K562 (cell line): ENCODE data around the gene CIP2A. TPM values are rescaled to one million over a fixed set of nuclear protein-coding genes. Genes with fewer than 3 reads are reported as not detected.
A peak's percentile ranks its signal among the peaks of the same experiment; 100 is the strongest.

ENCODE experiments used
- CBX1 ChIP-seq: sonication (generic); IDR thresholded peaks from 2 replicates; pipeline ENCODE4 v1.6.1; 2016; ENCODE audit warnings: antibody characterized with exemption, low read depth, mild to moderate bottlenecking
- DACH1 ChIP-seq: fragments of 450-650 bp; IDR thresholded peaks from 2 replicates; pipeline ENCODE4 v1.6.1; 2018; ENCODE audit not compliant: partially characterized antibody
- DPF2 ChIP-seq: fragments of 450-650 bp; IDR thresholded peaks from 2 replicates; pipeline ENCODE4 v1.6.1; 2016
- EP300 ChIP-seq: IDR thresholded peaks from 2 replicates; pipeline ENCODE4 v1.6.1; 2012; ENCODE audit warnings: low read length, improper control_type of control experiment
- GATAD2A ChIP-seq: fragments of 450-650 bp; IDR thresholded peaks from 2 replicates; pipeline ENCODE4 v1.6.1; 2017
- HDAC2 ChIP-seq: fragments of 450-650 bp; IDR thresholded peaks from 2 replicates; pipeline ENCODE4 v1.6.1; 2016; ENCODE audit warnings: mild to moderate bottlenecking
- IFI16 ChIP-seq: fragments of 250-450 bp; sonication (Bioruptor Pico); IDR thresholded peaks from 2 replicates; pipeline ENCODE4 v2.1.2; 2022; ENCODE audit warnings: mild to moderate bottlenecking, inconsistent platforms
- KLF6 ChIP-seq: fragments of 250-450 bp; sonication (Bioruptor Pico); IDR thresholded peaks from 2 replicates; pipeline ENCODE4 v1.4.0; 2020; ENCODE audit warnings: mild to moderate bottlenecking, moderate library complexity, borderline replicate concordance
- MAFF ChIP-seq: IDR thresholded peaks from 2 replicates; pipeline ENCODE4 v1.6.1; 2012; ENCODE audit warnings: low read length, improper control_type of control experiment
- MECOM ChIP-seq: fragments of 250-450 bp; sonication (Bioruptor Pico); IDR thresholded peaks from 2 replicates; pipeline ENCODE4 v1.8.0; 2022; ENCODE audit warnings: inconsistent platforms
- SP1 ChIP-seq: sonication (generic); formaldehyde crosslinking; IDR thresholded peaks from 2 replicates; pipeline ENCODE4 v1.8.1; 2022; ENCODE audit warnings: mild to moderate bottlenecking, missing genetic modification reagents
- TAF15 ChIP-seq: fragments of 200-400 bp; formaldehyde crosslinking; IDR thresholded peaks from 2 replicates; pipeline ENCODE4 v1.6.1; 2017; ENCODE audit warnings: mild to moderate bottlenecking, low read depth, low read length, moderate library complexity
- ZBTB26 ChIP-seq: fragments of 450-650 bp; formaldehyde crosslinking; IDR thresholded peaks from 2 replicates; pipeline ENCODE4 v1.4.0; 2022; ENCODE audit warnings: missing genetic modification characterization
- ZBTB40 ChIP-seq, 2 experiments: fragments of 450-650 bp in 1 of 2; sonication (generic) in 1 of 2; formaldehyde crosslinking in 1 of 2; IDR thresholded peaks; 2 replicates each; pipeline versions ENCODE4 v1.7.1 to v1.9.0; 2016 to 2022; ENCODE audit warnings: inconsistent platforms in 1 of 2, mild to moderate bottlenecking in 1 of 2, missing genetic modification reagents in 1 of 2
- ZNF324 ChIP-seq: fragments of 250-450 bp; sonication (Bioruptor Pico); IDR thresholded peaks from 2 replicates; pipeline ENCODE4 v1.4.0; 2020; ENCODE audit warnings: mild to moderate bottlenecking
- polyA plus RNA-seq, 8 experiments: library from polyadenylated mRNA; depleted of rRNA in 4 of 8; stranded (reverse) in 5 of 8; unstranded in 3 of 8; fragments of >200 nt; fragmentation: Nextera tagmentation in 2 of 8; fragmentation: Illumina TruSeq in 1 of 8; extraction: Ambion mirVana in 2 of 8; extraction: Trizol in 1 of 8; gene quantifications; 2 replicates each; pipeline versions ENCODE4 v1.2.1 to v1.2.3, GENCODE V29; 2011 to 2014; ENCODE audit warnings: inconsistent platforms in 1 of 8, missing spikeins in 1 of 8
- total RNA-seq, 7 experiments: library from RNA; depleted of rRNA in 6 of 7; stranded (reverse); fragments of >200 nt in 6 of 7; fragmentation: Illumina TruSeq in 2 of 7; extraction: Trizol in 2 of 7; gene quantifications; 2 replicates each; pipeline versions ENCODE4 v1.2.1 to v1.2.3, GENCODE V29; 2011 to 2021; ENCODE audit warnings: low replicate concordance in 1 of 7
- TF ChIP-seq, protein P1 (sequence below), 2 experiments: fragments of 200-800 bp in 1 of 2; sonication (Bioruptor generic) in 1 of 2; sonication (generic) in 1 of 2; formaldehyde crosslinking in 1 of 2; IDR thresholded peaks in 1 of 2; conservative IDR thresholded peaks in 1 of 2; 2 replicates each; pipeline versions ENCODE4 v1.5.0 to v1.6.1; 2016 to 2020; ENCODE audit warnings: missing compliant biosample characterization in 1 of 2, missing genetic modification characterization in 1 of 2, missing genetic modification reagents in 1 of 2

The CIP2A gene
- total and polyA plus RNA-seq, 9 of the 15 experiments (the other 6 are each of a cell fraction or from before 2014, with no cell fraction given): 10.5 to 41.7 (median 31.5) TPM

DNA sequence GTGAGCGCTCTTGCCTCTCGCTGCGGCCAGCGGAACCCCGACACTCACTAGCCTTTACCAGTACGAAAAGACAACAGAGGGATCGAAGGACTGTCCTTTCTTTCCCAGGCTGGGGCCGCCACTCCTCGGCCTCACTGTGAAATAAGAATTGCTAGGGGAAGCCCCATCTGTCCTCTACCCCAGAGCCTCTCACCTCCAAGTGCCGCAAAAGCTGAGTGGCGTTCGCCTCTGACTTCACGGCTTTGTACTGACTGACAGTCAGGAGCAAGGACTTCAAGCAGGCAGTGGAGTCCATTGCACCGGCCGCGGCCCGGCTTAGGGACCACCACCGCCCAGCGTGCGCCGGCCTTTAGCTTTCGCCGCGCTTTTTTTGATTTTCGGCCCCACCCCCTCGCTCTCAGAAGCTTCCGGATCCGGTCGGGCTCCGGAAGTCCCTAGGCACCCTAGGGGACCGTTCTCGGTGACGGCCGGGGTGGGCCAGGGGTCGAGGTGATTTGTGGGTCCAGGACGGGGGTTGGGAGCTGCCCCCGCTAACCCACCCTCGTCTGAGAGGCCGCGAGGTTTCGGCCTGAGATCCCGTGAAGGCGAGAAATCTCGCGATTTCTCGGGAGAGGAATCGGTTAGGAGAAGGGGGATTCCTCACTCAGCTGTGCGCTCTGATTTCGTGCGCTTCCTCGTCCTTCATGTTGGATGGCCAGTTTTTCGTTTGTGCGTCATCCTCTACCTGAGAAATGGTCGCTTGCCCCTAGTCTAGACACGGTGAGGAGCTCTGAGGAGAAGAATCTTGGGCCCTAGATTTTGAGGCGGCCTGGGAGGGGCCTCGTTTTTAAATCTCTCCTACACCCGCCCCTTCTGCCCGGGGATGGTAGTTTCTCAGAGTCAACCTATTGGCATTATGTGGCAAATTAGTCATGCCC is at the start of gene CIP2A, which contains the start of gene DZIP3 (continued):
- no peak for TF ChIP-seq ZBTB26 (CRISPR knock-in tag)
- TF ChIP-seq ZNF324 (CRISPR knock-in tag): no peak
- no peak for TF ChIP-seq MECOM (CRISPR knock-in tag)
- TF ChIP-seq, protein P1, sequence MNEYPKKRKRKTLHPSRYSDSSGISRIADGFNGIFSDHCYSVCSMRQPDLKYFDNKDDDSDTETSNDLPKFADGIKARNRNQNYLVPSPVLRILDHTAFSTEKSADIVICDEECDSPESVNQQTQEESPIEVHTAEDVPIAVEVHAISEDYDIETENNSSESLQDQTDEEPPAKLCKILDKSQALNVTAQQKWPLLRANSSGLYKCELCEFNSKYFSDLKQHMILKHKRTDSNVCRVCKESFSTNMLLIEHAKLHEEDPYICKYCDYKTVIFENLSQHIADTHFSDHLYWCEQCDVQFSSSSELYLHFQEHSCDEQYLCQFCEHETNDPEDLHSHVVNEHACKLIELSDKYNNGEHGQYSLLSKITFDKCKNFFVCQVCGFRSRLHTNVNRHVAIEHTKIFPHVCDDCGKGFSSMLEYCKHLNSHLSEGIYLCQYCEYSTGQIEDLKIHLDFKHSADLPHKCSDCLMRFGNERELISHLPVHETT (CRISPR knock-in tag; conservative IDR thresholded peaks at IDR 0.05 in 1 of 2, IDR thresholded peaks at IDR 0.05 in 1 of 2): peak in 1 of 2 experiments; percentile 52; a peak in 1 of 4 replicates
- no peak for TF ChIP-seq DPF2
- peak; percentile 94 for TF ChIP-seq ZBTB40 (IDR thresholded peaks at IDR 0.05)
- TF ChIP-seq ZBTB40 (CRISPR knock-in tag; IDR thresholded peaks at IDR 0.05): no peak
- TF ChIP-seq EP300: no peak
- TF ChIP-seq TAF15: no peak
- TF ChIP-seq GATAD2A: 0 out of 2 replicates have a peak, but pooled peaks have one; percentile 32
- TF ChIP-seq KLF6 (CRISPR knock-in tag): no peak
- TF ChIP-seq MAFF: 0 out of 2 replicates have a peak, but pooled peaks have one; percentile 2
- TF ChIP-seq CBX1: 0 out of 2 replicates have a peak, but pooled peaks have one; percentile 56
- peak; percentile 52; the same call in 1 of the 2 replicates for TF ChIP-seq HDAC2
- no peak for TF ChIP-seq IFI16 (CRISPR knock-in tag)
- TF ChIP-seq DACH1: no peak
- peak; percentile 18; the same call in 1 of the 2 replicates for TF ChIP-seq SP1 (CRISPR knock-in tag)
